Osteoblast (primary cell): ENCODE results near the gene RREB1. TPM values are rescaled to one million over a fixed set of nuclear protein-coding genes. Genes with fewer than 3 reads are reported as not detected.
A peak's percentile ranks its signal among the peaks of the same experiment; 100 is the strongest.

Experiments
- DNase-seq: peaks from one replicate; pipeline ENCODE4 v3.0.0; 2011; ENCODE audit warnings: low spot score, mixed read lengths; ENCODE audit not compliant: insufficient read length; ENCODE audit errors: missing footprints
- H2AFZ ChIP-seq: 2 replicates; pipeline ENCODE4 v1.6.0; 2011; ENCODE audit warnings: mild to moderate bottlenecking, low read length
- H3K27ac ChIP-seq: 2 replicates; pipeline ENCODE4 v1.5.1; 2011; ENCODE audit warnings: mild to moderate bottlenecking, low read depth, low read length, moderate library complexity
- H3K27me3 ChIP-seq: 2 replicates; pipeline ENCODE4 v1.6.0; 2012; ENCODE audit warnings: mild to moderate bottlenecking, control low read depth, inconsistent platforms, low read length, moderate library complexity; ENCODE audit not compliant: insufficient read depth
- H3K36me3 ChIP-seq: 2 replicates; pipeline ENCODE4 v1.5.1; 2011; ENCODE audit warnings: mild to moderate bottlenecking, low read length, control low read depth, moderate library complexity; ENCODE audit not compliant: insufficient read depth
- H3K4me1 ChIP-seq: 2 replicates; pipeline ENCODE4 v1.5.1; 2011; ENCODE audit warnings: mild to moderate bottlenecking, low read length, control low read depth, moderate library complexity; ENCODE audit not compliant: insufficient read depth
- H3K4me2 ChIP-seq: 2 replicates; pipeline ENCODE4 v1.6.0; 2011; ENCODE audit warnings: mild to moderate bottlenecking, low read length; ENCODE audit not compliant: insufficient read depth
- H3K4me3 ChIP-seq: fragments of 200-600 bp; sonication (generic); 3 replicates; pipeline ENCODE4 v1.5.1; 2012; ENCODE audit warnings: mild to moderate bottlenecking, low read length, inconsistent platforms; ENCODE audit not compliant: insufficient read depth
- H3K79me2 ChIP-seq: 2 replicates; pipeline ENCODE4 v1.6.0; 2012; ENCODE audit warnings: mild to moderate bottlenecking, low read length, control low read depth, inconsistent platforms; ENCODE audit not compliant: insufficient read depth
- H3K9me3 ChIP-seq: 2 replicates; pipeline ENCODE4 v1.5.1; 2011; ENCODE audit warnings: low read depth, low read length, control low read depth
- H4K20me1 ChIP-seq: 2 replicates; pipeline ENCODE4 v1.6.0; 2012; ENCODE audit warnings: mild to moderate bottlenecking, low read length, control low read depth; ENCODE audit not compliant: insufficient read depth
- total RNA-seq: library from RNA; depleted of rRNA; stranded (reverse); fragments of >200 nt; gene quantifications from 2 replicates; pipeline ENCODE4 v1.2.3, GENCODE V29; 2012
- TF ChIP-seq, protein P1 (sequence below): IDR thresholded peaks from 2 replicates; pipeline ENCODE4 v1.5.1; 2011; ENCODE audit warnings: mild to moderate bottlenecking, low read depth, low read length, moderate library complexity; ENCODE audit errors: extremely low read depth

RREB1 gene
- total RNA-seq, 1 donor, result 29.3 TPM

DNA sequence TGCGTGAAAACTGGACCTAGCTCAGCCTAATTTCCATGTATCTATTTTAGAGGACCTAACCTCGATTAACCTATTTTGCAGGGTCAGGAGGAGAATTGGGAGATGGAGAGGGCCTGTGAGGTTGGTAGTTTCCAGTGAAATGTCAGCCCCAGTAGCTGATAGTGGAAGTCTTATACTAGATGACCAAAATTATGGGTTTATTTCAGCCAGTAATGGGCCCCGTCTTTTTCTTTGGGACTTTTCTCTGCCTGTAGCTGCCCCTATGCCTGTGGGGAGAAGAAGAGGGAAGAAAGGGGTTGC is 37.8 kb downstream of the RREB1 start:
- peaks cover 52% of the 10 kb centered on the region for H3K4me1 ChIP-seq
- TF ChIP-seq, protein P1, sequence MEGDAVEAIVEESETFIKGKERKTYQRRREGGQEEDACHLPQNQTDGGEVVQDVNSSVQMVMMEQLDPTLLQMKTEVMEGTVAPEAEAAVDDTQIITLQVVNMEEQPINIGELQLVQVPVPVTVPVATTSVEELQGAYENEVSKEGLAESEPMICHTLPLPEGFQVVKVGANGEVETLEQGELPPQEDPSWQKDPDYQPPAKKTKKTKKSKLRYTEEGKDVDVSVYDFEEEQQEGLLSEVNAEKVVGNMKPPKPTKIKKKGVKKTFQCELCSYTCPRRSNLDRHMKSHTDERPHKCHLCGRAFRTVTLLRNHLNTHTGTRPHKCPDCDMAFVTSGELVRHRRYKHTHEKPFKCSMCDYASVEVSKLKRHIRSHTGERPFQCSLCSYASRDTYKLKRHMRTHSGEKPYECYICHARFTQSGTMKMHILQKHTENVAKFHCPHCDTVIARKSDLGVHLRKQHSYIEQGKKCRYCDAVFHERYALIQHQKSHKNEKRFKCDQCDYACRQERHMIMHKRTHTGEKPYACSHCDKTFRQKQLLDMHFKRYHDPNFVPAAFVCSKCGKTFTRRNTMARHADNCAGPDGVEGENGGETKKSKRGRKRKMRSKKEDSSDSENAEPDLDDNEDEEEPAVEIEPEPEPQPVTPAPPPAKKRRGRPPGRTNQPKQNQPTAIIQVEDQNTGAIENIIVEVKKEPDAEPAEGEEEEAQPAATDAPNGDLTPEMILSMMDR, result no peak
- no peak for DNase-seq
- H3K27me3 ChIP-seq, result no peaks in the 10 kb centered on the region
- H3K4me3 ChIP-seq, result no peak overlapping the region
- H3K9me3 ChIP-seq, result no peaks in the 10 kb centered on the region
- no peak overlapping the region for H2AFZ ChIP-seq
- H3K4me2 ChIP-seq, result peak overlapping the region; percentile 67
- H3K36me3 ChIP-seq, result no peaks in the 10 kb centered on the region
- peaks cover 87% of the 10 kb centered on the region for H3K79me2 ChIP-seq
- peaks cover 4% of the 10 kb centered on the region for H4K20me1 ChIP-seq
- H3K27ac ChIP-seq, result peak overlapping the region; percentile 84

DNA sequence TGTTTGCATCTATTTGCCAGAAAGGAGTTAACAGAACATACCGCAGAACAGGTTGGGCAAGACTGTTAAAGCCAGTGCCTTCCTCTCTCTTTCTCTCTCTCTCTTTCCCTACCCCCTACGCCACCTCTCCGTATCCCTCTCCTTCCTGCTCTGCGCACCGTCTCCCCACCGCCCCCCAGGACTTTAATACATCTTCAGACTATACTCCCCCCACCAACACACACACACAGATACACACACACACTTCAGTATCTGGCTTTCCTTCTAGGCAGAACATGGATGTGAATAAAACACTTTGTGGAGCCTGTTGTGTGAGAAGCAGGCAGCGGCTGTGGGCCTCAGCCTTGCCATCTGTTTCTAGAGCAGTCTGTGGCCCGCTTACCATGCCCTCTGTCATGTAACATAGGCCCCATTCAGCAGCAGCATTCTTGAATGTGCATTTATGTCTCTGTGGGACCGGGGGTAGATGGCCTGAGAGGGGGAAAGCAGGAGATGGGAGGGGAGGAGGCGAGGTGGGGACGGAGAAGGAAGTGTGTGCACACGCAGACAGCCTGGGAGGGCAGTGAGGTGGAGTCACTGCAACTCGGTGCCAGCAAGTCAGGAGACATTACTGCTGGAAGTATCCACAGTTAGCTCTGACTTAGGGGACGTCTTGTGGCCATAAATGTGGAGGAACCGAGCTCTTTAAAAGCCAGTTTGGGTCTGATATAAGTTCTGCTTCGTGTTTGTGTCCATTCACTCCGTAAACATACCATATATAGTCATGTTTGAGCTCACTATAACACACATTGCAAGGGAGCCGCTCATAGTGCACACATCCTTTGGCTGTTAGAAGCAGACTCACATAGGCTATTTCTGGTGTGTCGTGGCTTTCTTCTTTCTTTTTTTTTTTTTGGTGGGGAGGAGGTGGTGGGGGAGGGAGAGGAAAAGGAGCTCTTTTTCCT is 38.4 kb downstream of the RREB1 start:
- peak; percentile 86 for DNase-seq
- TF ChIP-seq, protein P1, result no peak
- peak overlapping the region; percentile 84 for H3K27ac ChIP-seq
- no peaks in the 10 kb centered on the region for H3K27me3 ChIP-seq
- peaks cover 5% of the 10 kb centered on the region for H4K20me1 ChIP-seq
- H2AFZ ChIP-seq, result peak overlapping the region; percentile 87
- no peaks in the 10 kb centered on the region for H3K9me3 ChIP-seq
- peak overlapping the region; percentile 29 for H3K4me3 ChIP-seq
- peak overlapping the region; percentile 67 for H3K4me2 ChIP-seq
- H3K36me3 ChIP-seq, result no peaks in the 10 kb centered on the region
- H3K79me2 ChIP-seq, result peaks cover 90% of the 10 kb centered on the region
- peaks cover 53% of the 10 kb centered on the region for H3K4me1 ChIP-seq

DNA sequence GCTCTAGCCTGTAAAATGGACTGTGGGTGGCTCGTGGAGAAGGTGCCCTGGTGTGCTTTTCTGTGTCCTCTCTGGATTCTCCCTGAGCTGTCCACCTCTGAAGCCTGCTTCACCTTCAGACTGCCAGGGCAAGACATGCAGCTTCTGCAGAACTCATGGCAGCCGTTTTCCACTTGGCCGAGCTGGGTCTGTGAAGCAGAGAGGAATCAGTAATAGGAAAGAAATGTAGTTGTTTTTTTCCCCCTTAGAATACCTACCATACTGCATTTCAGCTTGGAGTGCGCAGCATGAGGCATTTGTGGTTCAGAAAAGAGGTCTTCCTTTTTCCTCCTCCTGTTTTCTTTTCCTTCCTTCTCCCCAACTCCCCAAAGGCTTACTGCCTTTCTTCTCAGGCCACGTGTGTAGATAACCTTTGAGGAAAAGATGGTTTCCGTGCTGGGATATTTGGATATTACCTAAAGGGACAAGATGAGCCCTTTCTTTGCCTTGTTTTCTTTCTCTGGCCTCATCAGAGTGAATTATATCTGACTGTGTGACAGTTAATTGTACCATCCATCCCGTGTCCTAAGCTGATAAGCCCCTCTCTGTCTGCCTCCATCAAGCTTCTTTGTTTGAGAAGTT is 39.4 kb downstream of the RREB1 start:
- Histone ChIP-seq H3K79me2 (peaks cover 95% of the 10 kb centered on the region), H3K27me3 (no peaks in the 10 kb centered on the region), H3K27ac (peak overlapping the region; percentile 84), H3K4me3 (peak overlapping the region; percentile 1), H3K4me2 (peak overlapping the region; percentile 67), H3K4me1 (peaks cover 58% of the 10 kb centered on the region), H3K9me3 (no peaks in the 10 kb centered on the region), H3K36me3 (no peaks in the 10 kb centered on the region), H2AFZ (no peak overlapping the region), H4K20me1 (peaks cover 11% of the 10 kb centered on the region)
- TF ChIP-seq, protein P1, result no peak
- DNase-seq, result no peak
